HEK293 (cell line): ENCODE results near the gene ZSCAN16.

Experiments
- GLIS1 ChIP-seq: fragments of 450-650 bp; formaldehyde crosslinking; IDR thresholded peaks from 2 replicates; pipeline ENCODE4 v1.5.1; 2016; ENCODE audit warnings: missing biosample characterization, missing genetic modification characterization
- SETDB1 ChIP-seq: IDR thresholded peaks from one replicate; pipeline ENCODE4 v1.6.1; 2017; ENCODE audit warnings: mild to moderate bottlenecking, low read length, moderate library complexity, mixed read lengths; ENCODE audit not compliant: insufficient read length
- YY1 ChIP-seq: fragments of 450-650 bp; formaldehyde crosslinking; IDR thresholded peaks from 2 replicates; pipeline ENCODE4 v1.5.1; 2018; ENCODE audit warnings: missing biosample characterization, missing genetic modification characterization
- ZNF121 ChIP-seq: fragments of 450-650 bp; formaldehyde crosslinking; IDR thresholded peaks from 2 replicates; pipeline ENCODE4 v1.5.1; 2016; ENCODE audit warnings: missing biosample characterization, missing genetic modification characterization
- ZNF274 ChIP-seq, 2 experiments: fragments of 200-500 bp in 1 of 2; fragments of 450-650 bp in 1 of 2; sonication (Bioruptor generic) in 1 of 2; formaldehyde crosslinking in 1 of 2; IDR thresholded peaks; 2 replicates each; pipeline versions ENCODE4 v1.5.1 to v1.6.1; 2014 to 2016; ENCODE audit warnings: borderline replicate concordance in 1 of 2, inconsistent platforms in 1 of 2, low read length in 1 of 2, missing biosample characterization in 1 of 2, missing genetic modification characterization in 1 of 2
- ZNF768 ChIP-seq: fragments of 450-650 bp; formaldehyde crosslinking; IDR thresholded peaks from 2 replicates; pipeline ENCODE4 v1.5.1; 2018; ENCODE audit warnings: missing biosample characterization, mild to moderate bottlenecking, missing genetic modification characterization
- TF ChIP-seq, protein P1 (sequence below): fragments of 450-650 bp; formaldehyde crosslinking; optimal IDR thresholded peaks from 2 replicates; pipeline ENCODE3; 2016; ENCODE audit warnings: missing biosample characterization, mild to moderate bottlenecking, missing genetic modification characterization
- TF ChIP-seq, protein P2 (sequence below): fragments of 450-650 bp; formaldehyde crosslinking; IDR thresholded peaks from 2 replicates; pipeline ENCODE4 v1.5.1; 2016; ENCODE audit warnings: missing biosample characterization, missing genetic modification characterization

DNA sequence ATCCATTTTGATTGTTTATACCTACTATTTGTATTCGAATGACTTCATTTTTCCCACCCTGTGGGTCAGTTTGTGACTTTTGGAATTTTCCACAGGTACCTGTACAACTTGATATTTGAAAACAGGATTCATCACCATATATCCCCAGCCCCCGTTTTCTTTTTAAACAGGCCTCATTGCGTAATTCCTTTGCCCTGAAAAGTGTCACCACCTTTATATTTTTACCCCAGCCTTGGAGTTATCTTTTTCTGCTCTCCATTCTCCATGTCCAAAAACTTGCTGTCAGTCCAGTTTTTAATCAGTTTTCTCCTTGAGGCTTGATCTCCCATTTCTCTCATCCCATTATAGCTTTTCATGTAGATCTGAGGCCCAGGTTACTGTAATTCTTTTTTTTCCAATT lies 33.9 kb downstream of the ZSCAN16 start:
- TF ChIP-seq ZNF121 (no peak), GLIS1 (tag by site-specific recombination) (no peak), ZNF274 (IDR thresholded peaks at IDR 0.05; ENCODE audit: low read length) (no peak), ZNF274 (tag by site-specific recombination; IDR thresholded peaks at IDR 0.05; ENCODE audit: borderline replicate concordance) (no peak), ZNF768 (tag by site-specific recombination) (no peak), SETDB1 (no peak), YY1 (no peak)
- TF ChIP-seq, protein P1, sequence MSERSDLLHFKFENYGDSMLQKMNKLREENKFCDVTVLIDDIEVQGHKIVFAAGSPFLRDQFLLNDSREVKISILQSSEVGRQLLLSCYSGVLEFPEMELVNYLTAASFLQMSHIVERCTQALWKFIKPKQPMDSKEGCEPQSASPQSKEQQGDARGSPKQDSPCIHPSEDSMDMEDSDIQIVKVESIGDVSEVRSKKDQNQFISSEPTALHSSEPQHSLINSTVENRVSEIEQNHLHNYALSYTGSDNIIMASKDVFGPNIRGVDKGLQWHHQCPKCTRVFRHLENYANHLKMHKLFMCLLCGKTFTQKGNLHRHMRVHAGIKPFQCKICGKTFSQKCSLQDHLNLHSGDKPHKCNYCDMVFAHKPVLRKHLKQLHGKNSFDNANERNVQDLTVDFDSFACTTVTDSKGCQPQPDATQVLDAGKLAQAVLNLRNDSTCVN: no peak
- TF ChIP-seq, protein P2, sequence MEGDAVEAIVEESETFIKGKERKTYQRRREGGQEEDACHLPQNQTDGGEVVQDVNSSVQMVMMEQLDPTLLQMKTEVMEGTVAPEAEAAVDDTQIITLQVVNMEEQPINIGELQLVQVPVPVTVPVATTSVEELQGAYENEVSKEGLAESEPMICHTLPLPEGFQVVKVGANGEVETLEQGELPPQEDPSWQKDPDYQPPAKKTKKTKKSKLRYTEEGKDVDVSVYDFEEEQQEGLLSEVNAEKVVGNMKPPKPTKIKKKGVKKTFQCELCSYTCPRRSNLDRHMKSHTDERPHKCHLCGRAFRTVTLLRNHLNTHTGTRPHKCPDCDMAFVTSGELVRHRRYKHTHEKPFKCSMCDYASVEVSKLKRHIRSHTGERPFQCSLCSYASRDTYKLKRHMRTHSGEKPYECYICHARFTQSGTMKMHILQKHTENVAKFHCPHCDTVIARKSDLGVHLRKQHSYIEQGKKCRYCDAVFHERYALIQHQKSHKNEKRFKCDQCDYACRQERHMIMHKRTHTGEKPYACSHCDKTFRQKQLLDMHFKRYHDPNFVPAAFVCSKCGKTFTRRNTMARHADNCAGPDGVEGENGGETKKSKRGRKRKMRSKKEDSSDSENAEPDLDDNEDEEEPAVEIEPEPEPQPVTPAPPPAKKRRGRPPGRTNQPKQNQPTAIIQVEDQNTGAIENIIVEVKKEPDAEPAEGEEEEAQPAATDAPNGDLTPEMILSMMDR (tag by site-specific recombination): no peak
